Middle frontal gyrus (tissue), 1 donor: ENCODE data around the gene CPT1B.
"Not testable (repeated sequence)": the region's sequence is repeated elsewhere in the genome, so short reads cannot be mapped to it uniquely, and the experiment has no call there.

Experiments
- DNase-seq: peaks from one replicate; pipeline ENCODE4 v3.0.0-alpha.2; 2015; ENCODE audit warnings: low spot score; ENCODE audit errors: extremely low spot score

The CPT1B gene

DNA sequence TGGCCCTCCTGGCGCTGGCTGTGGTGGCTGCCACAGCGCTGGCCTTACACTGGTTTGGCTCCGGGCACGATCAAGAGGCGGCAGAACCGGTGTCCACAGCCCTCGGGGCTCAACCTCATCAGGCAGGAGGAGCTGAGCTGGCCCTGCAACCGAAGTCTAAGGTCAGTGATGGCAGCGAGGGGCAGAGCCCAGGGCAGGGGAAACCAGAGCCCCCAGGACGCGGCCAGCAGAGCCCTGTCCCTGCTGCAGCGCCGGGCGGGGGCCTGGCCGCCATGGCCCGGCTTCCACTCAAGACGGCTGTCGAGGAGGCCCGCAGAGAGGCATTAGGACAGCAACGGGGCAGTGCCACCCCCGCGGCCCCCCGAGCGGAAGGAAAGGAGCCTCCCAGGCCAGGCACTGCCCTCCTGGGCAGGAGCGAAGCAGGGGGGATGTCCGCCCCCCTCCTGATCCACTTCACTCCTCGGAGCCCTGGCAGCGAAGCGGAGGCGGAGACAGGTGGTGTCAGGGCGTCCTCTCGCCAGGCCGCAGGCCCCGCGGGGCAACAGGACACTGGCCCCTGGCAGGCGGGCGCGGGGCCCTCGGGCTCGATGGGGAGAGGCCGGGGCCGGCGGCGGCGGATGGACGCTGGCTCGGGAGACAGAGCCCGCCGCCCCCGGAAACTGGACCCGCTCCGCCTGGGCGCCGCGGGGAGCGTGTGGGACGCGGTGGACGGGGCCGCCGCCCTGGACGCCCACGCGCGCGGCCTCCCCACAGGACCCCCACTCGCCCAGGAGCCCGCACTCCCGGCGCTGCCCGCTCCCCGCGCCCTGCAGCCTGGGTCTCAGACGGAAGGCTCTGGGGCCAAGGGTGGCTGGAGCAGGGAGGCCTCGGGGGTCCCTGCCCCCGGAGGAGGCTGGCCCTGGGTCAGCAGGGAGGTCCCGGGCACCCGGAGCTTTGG lies 31.6 kb downstream of the CPT1B start:
- DNase-seq, result no peak

DNA sequence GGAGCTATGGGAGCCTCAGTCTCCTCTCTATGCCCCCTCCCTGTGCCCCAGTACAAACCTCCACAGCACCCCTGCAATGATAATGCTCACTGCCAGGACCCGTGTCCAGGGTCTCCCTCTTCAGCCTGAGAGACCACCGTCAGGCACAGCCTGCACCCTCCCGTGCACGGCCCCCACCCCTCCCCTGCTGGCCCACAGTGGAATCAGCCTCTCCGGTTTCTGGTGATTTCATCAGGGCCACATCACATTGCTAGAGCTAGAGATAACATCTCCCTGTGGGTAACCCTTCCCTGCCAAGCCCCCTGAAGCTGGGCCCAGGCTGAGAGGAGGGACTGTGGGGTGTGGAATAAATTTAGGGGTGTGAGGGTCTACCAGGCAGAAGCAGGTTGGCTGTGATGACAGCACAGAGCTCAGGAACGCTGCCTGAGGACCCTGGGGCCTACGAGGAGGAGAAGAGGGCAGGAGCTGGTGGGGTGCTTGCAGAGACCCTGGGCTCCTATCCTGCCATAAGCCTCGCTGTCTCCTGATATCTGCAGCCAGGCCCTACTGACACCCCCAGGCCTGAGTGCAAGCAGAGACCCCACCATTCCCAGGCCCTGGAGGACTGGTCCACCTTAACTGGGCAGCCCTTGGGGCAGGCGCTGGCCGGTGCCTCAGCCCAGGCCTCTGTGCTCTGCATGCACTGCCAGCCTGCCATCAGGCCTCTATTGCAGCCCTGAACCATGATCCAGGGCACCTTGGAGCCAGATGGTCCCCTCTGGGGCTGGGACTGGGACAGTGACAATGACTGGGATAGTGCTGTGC lies 32.5 kb downstream of the CPT1B start, which contains the start of gene KLHDC7B:
TSS of gene KLHDC7B (plus strand) at position 378 of the 804 bp plus-strand sequence. CDS start at position 723, 345 bp downstream.
- no peak for DNase-seq

DNA sequence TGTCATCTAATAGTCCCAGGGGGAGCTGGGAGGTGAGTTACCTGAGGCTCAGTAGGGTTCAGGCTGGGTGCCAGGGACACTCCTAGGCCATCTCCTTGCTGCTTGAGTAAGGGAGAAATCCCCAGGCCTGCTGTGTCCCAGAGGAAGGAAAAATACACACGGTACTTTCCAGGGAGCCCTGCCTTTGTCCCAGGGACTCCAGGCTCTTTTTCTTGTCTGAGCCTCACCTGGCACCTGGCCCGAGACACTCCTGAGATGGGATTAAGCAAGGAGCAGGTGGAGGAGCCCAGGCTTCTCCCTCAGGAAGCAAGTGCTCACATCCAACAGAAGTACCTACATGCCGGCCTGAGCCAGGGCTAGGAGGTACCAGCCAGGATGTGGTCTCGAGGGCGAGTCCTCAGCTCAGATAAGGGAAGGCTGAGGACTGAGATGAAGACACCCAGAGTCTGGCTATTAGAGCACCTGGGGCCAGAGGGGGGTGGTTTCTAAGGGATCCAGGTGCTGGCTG lies 33.4 kb downstream of the CPT1B start:
- no peak for DNase-seq

DNA sequence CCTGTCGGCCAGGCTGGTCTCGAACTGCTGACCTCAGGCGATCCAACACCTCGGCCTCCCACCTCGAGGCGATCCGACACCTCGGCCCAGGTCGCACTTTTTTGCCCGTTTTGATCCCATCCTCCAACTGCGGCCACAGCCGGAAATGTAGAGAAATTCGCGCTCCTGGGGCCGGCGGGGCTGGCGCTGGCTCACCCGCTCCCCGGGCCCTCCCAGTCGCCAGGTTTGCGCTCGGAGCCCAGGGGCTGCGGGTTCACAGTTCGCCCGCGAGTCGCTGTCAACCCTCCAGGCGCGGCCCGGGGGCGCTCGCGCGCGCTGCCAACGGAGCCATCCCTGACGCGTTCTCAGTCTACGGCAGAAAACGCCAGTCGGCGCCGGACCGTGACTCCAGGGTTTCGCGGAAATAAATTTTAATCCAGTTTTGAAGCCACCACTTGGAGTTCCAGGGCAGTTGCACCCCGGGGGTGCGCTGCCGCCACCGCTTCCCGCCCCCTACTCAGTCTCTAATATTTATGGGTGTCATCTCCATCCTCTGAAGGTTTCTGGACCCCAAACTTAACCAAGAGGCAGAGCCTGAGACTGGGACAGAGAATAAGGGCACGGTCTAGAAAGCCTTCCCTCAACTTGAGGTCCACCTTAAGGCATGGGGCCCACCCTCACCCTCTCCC lies 34.0 kb downstream of the CPT1B start:
- no peak for DNase-seq

DNA sequence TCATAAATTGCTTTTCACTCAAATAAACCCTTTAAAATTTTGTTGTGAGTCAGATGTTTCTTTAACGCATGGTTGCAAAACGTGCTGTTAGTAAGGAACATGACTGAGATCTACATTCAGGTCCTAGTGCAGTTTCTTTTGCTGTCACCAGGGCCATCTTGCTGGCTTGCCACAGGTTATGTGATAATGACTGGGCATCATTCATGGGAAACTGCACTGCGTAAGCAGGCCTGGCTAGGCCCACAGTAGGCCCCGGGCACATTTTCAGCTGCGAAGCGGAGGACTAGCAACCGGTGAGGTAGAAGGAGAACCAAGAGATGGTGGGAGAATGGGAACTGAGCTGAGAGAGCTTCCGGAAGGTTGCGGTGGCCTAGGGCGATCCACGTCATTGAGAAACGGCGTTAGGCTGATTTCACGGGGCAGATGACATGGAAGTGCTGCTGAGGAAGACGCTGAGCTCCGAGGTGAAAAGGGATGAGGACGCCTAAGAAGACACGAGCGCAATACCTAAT lies 35.8 kb downstream of the CPT1B start:
- no peak for DNase-seq

DNA sequence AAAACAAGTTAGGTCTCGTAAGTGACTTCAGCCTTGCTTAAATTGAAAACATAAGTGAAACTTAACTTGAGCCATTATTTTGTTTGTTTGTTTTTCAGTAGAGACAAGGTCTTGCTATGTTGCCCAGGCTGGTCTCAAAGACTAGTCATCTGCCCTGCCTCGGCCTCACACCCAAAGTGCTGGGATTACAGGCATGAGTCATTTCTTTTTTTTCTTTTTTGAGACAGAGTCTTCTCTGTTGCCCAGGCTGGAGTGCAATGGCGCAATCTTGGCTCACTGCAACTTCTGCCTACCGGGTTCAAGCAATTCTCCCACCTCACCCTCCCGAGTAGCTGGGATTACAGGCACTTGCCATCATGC lies 36.6 kb downstream of the CPT1B start:
- not testable (repeated sequence) for DNase-seq

DNA sequence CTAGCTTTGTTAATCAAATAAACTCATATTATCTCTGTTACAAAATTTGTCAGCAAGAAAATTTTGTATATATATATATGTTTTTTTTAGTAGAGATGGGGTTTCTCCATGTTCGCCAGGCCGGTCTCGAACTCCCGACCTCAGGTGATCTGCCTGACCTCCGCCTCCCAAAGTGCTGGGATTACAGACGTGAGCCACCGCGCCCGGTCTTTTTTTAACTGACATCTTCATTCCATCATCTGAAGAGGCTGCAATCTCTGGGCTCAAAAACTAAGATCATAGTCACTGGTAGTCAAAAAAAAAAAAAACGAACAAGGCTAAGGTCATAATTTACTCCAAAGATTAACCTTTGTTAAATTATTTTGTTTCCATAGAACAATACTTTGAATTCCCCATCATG lies 37.8 kb downstream of the CPT1B start:
- no peak for DNase-seq

DNA sequence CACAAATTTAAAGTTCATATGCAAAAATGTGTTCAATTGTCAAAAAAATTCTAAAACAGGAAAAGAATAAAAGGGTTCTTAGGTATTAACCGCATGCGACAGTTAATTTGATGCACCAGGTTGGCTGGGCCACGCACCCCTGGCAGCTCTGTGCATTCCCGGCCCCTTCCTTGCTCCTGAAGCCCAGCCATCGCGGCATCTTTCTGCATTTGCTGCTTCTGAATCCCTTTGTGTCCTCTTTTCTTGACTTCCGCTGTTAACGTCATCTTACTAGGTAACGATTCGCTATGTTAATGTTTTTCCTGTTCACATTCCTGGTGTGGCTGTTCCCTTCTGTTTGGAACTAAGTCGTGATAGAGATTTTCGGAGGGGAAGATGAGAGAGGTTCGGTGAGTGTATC lies 40.5 kb downstream of the CPT1B start:
- DNase-seq, result no peak

DNA sequence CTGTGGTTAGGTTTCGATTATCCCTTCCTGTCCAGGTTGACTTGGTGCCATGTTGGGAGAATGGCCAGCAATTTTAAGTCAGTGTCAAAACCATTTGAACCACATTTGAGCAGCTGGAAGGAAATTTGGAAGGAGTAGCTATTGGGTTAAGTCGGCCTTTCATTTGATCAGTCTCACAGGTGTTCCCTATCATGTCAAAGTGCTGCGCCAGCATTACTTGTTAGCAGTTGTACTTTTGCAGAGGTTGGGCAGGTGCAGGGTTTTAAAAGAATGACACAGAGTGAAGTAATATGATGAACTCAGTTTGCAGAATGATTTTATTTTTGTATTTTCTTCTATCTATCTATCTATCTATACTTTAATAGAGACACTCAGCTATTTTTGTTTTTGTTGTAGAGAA lies 42.0 kb downstream of the CPT1B start:
- DNase-seq, result no peak

DNA sequence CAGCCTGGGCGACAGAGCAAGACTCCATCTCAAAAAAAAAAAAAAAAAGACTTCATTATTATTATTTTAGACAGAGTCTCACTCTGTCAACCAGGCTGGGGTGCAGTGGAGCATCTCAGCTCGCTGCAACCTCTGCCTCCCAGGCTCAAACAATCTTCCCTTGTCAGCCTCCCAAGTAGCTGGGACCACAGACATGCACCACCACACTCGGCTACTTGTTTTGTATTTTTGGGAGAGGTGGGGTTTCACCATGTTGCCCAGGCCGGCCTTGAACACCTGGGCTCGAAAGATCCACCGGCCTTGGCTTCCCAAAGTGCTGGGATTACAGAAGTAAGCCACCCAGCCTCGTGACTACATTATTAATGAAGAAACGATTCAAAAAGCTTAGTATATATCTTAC lies 43.1 kb downstream of the CPT1B start:
- no peak for DNase-seq

DNA sequence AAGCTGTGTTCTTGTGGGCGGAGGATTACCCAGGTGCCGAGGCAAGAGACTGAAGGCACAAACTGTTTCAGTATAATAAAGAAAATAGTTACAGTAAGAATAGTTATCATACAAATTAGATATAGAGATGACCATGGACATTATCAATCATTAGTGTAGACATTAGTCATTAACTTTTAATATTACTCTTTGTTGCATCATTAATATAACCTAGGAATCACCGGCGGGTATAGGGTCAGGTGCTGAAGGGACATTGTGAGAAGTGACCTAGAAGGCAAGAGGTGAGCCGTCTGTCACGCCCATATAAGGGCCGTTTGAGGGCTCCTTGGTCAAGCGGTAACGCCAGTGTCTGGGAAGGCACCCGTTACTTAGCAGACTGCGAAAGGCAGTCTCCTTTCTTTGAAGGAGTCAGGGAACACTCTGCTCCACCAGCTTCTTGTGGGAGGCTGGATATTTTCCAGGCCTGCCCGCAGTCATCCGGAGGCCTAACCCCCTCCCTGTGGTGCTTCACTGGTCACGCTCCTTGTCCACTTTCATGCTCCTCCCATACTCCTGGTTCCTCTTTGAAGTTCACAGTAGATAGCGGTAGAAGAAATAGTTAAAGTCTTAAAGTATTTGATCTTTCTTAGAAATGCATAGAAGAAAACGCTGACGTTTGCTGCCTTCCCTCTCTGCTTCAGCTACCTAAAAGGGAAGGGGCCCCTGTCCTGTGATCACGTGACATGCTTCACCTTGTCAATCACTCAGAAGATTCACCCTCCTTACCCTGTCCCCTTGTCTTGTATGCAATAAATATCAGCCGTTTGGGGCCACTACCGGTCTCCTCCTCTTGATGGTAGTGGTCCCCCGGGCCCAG lies 44.1 kb downstream of the CPT1B start:
- DNase-seq, result not testable (repeated sequence)

DNA sequence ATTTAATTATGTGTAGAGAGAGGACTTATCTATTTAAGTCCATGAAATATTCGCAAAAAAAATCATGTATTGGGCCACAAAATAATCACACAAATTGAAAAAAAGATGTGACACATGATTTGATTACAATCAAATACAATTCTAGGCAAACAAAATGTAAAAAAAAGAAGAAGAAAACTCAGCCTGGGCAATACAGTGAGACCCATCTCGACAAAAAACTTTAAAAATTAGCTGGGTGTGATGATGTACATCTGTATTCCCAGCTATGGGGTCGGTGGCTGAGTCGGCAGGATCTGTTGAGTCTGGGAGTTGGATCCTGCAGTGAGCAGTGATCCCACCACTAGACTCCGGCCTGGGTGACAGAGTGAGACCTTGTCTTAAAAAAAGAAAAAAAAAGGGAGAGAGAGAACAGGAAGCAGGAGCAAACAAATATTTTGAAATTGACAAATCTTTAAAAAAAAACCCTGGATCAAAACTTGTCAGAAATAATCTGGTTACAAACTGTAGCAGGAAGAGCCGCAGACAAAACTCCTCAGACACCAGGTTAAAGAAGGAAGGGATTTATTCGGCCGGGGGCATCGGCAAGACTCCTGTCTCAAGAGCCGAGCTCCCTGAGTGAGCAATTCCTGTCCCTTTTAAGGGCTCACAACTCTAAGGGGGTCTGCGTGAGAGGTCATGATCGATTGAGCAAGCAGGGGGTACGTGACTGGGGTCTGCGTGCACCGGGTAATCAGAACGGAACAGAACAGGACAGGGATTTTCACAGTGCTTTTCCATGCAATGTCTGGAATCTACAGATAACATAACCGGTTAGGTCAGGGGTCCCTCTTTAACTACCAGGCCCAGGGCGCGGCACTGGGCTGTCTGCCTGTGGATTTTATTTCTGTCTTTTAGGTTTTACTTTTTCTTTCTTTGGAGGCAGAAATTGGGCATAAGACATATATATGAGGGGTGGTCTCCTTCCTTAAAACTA lies 45.1 kb downstream of the CPT1B start:
- no peak for DNase-seq

DNA sequence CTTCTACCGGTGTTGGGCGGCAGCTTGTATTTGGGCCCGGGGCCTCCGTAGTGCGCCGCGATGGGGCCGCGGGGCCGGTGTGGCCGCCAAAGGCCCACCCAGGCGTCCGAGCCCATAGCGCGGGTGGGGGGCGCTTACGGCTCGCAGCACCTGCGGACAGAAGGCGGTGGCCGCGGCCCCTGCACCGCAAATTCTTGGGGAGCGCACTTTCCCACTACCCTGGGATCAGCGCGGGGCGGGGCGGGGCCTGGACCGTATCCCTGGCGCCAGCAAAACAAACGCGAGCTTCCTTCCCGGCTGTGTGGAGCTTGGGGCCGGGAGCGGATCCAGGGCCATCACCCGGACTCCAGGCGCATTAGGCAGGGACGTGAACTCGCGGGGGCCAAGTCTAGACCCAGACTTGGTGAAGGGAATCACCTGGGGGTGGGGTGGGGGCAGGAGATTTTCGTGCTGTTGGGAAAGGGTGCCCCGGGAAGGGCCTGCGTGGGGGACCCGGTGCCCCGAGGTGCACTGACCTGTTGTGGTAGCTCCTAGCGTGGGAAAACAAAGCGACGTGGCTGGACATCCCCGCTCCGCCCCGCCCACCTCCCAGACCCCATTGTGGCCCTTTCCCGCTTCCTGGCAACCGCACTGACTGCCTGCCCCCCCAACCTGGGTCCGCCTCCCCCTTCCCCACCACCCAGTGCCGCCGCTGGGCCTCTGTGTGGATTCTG lies 46.1 kb downstream of the CPT1B start:
- DNase-seq, result no peak

DNA sequence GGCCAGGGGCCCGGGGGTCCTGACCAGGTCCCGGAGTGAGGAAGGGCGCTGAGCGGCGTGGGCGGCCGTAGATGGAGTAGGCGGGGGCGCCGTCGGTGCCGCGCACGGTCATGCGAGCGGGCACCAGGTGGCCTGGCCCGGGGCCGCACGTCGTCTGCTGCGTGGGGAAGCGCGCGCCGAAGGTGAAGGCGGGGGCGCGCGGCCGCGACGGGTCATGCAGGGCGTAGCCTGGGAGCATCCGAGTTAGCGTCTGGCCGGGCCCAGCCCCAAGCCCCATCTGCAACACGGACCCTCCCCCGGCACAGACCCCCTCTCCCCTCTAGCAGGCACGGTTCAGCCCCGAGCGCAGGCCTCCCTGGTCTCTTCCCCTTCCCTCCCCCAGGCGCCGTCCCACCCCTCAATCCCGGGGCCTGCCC lies 46.7 kb downstream of the CPT1B start:
- no peak for DNase-seq

DNA sequence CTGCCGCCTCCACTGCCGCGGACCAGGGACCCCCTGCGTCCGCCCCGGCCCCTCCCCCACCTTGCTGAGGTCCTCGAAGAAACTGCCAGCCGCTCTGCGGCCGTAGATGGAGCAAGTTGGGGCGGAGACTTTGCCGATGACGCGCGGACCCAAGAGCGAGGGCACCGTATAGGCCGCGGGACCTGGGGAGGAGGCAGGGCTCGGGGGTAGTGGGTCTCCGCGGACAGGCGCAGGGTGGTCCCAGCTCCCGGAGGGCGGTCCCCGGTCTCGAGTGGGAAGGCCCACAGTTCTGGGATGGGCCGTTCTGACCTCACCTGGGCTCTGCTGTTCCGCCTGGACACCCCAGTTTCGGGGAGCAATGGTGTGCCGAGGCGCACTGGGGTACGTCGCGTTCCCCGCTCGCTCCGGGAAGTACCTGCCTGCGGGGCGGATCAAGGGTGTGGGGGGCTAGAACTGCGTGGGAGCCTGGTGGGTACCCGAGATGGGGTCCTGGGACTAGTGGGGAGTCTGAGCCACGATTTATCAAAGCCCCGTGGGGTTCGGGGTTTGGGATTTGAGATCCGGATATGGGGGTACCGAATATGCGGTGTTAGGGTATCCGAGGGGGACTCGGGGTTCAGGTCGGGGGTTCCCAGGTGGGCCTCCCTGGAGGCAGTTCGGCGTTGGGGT lies 47.2 kb downstream of the CPT1B start:
- DNase-seq, result no peak

DNA sequence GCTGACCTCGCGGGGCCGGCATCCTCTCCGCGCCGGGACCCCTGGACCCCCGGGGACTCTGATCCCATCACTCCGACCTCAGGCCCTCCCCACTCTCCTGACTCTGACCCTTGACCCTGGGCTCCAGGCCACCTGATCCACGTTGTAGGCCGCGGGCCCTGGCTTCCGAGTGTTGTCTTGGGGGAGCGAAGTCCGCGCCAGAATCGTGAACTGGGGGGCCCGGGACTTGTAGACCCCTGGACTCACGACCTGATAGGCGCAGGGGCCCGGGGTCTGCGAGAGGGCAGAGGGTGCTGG lies 47.7 kb downstream of the CPT1B start:
- no peak for DNase-seq

DNA sequence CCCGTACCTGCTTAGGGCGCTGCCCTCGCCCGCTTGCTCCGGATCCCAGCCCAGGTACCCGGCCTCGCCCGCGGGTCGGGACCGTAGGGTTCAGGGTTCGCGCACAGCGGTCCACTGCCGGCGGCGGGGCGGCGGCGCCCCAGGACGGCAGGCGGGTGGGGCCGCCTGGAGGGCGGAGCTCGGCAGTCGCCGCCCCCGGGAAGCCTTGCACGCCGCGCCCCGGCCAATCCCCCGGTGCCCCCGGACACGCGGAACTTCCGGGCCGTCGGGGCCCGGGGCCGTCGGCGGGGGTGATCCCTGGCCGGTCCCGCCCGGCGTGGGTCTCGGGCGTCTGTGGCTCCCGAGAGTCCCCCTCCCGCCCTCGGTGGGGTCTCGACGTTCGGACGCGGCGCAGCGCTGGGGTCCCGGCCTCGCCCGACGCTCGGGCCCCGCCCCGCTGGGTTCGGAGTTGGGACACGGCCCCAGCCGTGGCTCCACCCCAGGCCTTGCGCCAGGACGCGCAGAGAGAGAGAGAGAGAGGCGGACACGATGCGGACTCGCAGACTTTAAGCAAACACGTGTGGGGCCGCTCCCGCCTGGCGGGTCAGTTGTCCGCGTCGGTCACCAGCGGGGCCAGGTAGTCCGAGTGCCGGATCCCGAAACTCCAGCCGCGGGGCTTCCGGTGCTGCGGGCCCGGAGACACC lies 48.2 kb downstream of the CPT1B start, which contains the start of gene TYMP:
TSS of gene TYMP (minus strand) at position 116 of the 683 bp plus-strand sequence. CDS start 303 bp downstream, outside the sequence.
- DNase-seq, result no peak
